SKM-1 treated with dmso at 0.1 percent for 144 hours (cell line): Measurements from ENCODE around the gene NKD2.

Experiments
- DNase-seq: peaks from one replicate; lab custom pipeline; 2025; ENCODE audit not compliant: unreplicated experiment; lab: John Stamatoyannopoulos, UW

The NKD2 gene

GRCh38 chr5:978693-979092 is 29.9 kb upstream of the NKD2 start:
- no peak for DNase-seq

- no peak for DNase-seq
These were observed 29.3 kb upstream of the NKD2 start for GRCh38 chr5:979100-979817.

- no peak for DNase-seq
These were observed 28.5 kb upstream of the NKD2 start for GRCh38 chr5:980001-980588.

GRCh38 chr5:980966-981365 is 27.6 kb upstream of the NKD2 start:
- no peak for DNase-seq

- DNase-seq = no peak
These were observed 27.1 kb upstream of the NKD2 start for GRCh38 chr5:981456-981855.

- no peak for DNase-seq
These were observed 26.0 kb upstream of the NKD2 start for GRCh38 chr5:982377-983237.

GRCh38 chr5:983238-983524 is 25.4 kb upstream of the NKD2 start:
- no peak for DNase-seq

- DNase-seq = no peak
These were observed 25.0 kb upstream of the NKD2 start for GRCh38 chr5:983568-983967.

GRCh38 chr5:984774-985173 is 23.8 kb upstream of the NKD2 start:
- DNase-seq = no peak

- no peak for DNase-seq
These were observed 20.8 kb upstream of the NKD2 start for GRCh38 chr5:987761-988160.

- no peak for DNase-seq
These were observed 20.3 kb upstream of the NKD2 start for GRCh38 chr5:988322-988721.

GRCh38 chr5:989961-990530 is 18.6 kb upstream of the NKD2 start:
- DNase-seq = no peak

- DNase-seq = no peak
These were observed 16.9 kb upstream of the NKD2 start for GRCh38 chr5:991472-992267.

GRCh38 chr5:994272-994607 is 14.4 kb upstream of the NKD2 start:
- no peak for DNase-seq

GRCh38 chr5:994821-995220 is 13.8 kb upstream of the NKD2 start:
- no peak for DNase-seq

GRCh38 chr5:995318-995717 is 13.3 kb upstream of the NKD2 start:
- DNase-seq = no peak

- DNase-seq = no peak
These were observed 11.6 kb upstream of the NKD2 start for GRCh38 chr5:997001-997474.

GRCh38 chr5:997711-998110 is 10.9 kb upstream of the NKD2 start:
- no peak for DNase-seq

- no peak for DNase-seq
These were observed 10.2 kb upstream of the NKD2 start for GRCh38 chr5:998246-999031.

GRCh38 chr5:999032-999501 is 9.5 kb upstream of the NKD2 start:
- no peak for DNase-seq
